Epidermal melanocyte (primary cell): Measurements from ENCODE around the gene PNLIP.

ENCODE experiments used
- DNase-seq: peaks from one replicate; pipeline ENCODE4 v3.0.0; 2011; ENCODE audit warnings: low spot score; ENCODE audit not compliant: insufficient read length

PNLIP gene

GRCh38 chr10:116545756-116546155 lies at the start of gene PNLIP:
TSS of gene PNLIP (plus strand) at chr10:116545931. CDS start at chr10:116546093, 162 bp downstream.
- no peak for DNase-seq

DNA sequence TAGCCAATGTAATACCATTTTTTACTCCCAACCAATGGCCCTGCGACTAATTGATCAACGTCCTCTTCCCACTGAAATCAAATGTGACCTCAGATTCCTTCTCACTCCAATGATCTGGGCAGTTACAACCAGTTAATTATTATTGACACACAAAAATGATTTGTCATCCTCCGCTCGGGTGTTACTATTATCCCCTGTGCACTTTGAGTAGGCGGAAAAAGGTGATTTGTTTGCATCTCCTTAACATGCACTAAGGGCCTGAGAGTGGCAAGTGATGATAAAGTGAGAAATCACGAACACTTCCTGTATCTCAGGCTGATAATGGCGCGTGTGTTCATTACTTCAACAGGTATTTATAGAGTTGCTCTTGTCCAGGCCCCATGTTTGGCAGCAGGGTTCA lies 40.9 kb upstream of the PNLIP start:
- no peak for DNase-seq

DNA sequence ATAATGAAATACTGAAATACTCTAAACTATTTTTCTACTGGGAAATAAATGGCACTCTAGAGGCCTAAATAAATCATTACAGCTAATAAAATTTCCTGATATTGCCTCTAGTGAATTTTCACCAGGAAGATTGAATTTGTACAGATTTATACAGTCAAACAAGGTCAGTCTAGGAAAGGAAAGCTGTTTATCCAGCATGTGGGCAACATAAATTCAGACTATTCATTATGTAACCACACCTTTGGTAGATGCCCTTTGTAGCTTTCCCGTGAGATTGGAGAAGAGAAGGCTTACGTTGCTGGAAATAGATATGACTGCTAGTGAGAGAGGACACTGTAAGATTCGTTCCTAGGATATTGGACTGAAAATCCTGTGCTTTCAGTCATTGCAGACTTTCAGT lies 35.2 kb upstream of the PNLIP start:
- no peak for DNase-seq

GRCh38 chr10:116511365-116511764 lies 34.4 kb upstream of the PNLIP start:
- DNase-seq = no peak

DNA sequence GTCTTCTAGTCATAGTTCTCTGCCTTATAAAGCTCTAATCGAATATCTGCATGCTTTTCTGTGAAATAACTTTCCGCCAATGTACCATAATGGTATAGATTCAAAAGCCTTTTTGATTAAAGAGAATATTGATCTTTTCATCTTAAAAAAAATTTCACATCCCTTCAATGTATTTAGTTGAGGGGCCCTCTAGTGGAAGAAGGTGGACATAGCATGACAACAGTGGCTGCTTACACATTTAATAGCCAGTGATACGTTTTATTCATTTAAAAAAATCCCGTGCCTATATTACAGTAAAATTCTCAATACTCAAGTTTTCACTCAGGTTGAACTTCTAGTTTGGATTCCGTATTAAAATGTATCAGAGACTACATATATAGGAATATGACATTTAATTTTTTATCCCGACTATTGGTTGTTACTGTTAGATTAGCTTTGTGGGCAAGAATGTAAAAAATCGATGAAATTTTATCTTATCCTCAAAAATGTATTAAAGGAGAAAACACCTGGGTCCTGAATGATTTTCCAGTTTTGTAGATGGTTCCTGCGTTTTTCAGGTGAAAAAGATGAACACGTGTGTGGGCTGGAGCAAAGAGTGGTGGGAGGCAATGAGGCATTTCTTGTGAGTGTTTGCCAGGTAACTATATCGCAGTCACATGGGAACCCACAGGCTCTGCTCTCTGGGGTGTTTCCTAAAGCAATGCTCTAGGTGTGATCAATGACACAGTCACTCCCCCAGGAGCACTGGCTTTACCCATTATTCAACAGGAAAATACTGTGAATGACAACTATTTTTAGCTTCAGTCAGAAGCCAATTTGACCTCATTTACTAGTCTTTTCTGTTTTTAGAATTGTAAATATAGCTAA lies 24.1 kb upstream of the PNLIP start:
- DNase-seq = peak; percentile 22

DNA sequence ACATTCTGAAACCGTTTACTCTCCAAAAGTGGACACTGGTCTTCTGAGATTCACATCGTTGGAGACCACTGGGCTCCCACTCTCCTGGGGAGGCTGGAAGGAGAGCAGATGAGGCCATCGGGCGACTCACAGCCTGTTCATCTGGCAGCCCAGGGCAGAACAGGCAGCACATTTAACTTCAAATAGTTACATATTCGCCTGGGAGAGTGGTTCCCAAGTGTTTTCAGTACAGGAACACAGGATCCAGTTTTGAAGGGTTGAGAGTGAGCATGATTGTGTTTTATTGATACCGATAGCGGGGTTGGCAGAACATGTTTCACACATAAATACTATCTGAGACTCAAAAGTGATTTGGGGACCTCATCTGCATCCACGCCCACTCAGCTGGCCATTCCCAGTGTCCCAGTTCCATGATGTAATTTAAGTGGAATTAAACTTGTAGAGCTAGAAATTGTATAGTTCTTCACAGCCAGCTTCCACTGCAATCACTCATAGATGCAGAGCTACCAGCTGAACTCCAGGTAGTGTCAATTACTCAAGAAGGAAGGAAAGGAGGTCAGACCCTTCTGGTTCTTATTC lies 22.8 kb upstream of the PNLIP start:
- DNase-seq = no peak

DNA sequence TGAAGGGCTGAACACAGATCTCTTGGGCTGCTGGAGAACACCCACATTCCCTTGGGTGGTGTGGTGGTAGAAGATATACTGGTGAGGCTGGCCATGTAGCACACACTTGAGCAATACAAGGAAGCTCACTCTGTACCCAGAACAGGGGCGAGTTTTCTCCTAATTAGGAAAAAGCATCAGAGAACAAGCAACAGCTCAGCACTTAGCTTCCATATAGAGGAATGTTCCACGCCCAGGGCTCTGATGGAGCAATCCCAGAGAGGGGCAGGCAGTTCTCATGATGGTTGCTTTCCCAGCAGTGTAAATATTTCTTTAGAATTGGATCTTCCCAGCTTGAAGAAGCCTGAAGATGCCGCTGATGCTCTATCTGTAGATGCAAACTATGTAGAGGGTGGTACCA lies 21.0 kb upstream of the PNLIP start:
- DNase-seq = no peak

DNA sequence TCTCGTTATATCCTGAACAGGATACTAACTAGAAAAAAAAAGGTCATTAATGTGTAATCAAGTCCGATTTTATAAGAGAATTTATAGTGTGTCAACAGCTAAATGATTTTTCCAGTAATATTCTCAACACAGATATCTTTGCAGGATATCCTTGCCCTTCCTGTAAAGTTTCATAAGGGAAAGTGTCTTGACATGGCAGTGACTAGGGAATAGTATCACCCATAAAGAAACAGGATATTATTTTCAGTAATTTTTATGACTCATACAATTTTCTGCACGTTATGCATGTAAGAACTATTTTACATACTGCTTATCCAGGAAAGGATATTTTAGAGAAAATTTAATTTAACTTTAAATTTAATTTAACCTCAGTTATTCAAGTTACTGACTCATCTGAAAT lies 19.5 kb upstream of the PNLIP start:
- no peak for DNase-seq

- DNase-seq = no peak
These were observed 8.9 kb upstream of the PNLIP start for GRCh38 chr10:116536810-116537209.

DNA sequence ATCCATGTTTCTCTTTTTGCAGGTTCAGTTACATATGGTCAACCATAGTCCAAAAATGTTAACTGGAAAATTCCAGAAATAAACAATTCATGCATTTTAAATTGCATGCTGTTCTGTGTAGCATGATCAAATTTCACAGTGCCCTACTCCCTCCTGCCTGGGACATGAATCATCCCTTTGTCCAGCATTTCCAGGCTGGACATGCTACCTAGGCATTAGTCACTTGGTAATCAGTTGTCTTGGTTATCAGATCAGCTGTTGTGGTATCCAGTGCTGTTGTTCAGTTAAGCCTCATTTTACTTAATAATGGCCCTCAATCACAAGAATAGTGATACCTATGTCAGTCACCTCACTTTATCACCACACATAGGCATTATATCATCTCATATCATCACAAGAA lies 7.3 kb upstream of the PNLIP start:
- DNase-seq = no peak

- no peak for DNase-seq
These were observed 6.7 kb upstream of the PNLIP start for GRCh38 chr10:116538992-116539391.

- no peak for DNase-seq
These were observed 4.9 kb upstream of the PNLIP start for GRCh38 chr10:116540814-116541213.

GRCh38 chr10:116542007-116542677 lies 3.6 kb upstream of the PNLIP start:
- no peak for DNase-seq

- DNase-seq = no peak
These were observed 609 bp upstream of the PNLIP start for GRCh38 chr10:116545122-116545521.

DNA sequence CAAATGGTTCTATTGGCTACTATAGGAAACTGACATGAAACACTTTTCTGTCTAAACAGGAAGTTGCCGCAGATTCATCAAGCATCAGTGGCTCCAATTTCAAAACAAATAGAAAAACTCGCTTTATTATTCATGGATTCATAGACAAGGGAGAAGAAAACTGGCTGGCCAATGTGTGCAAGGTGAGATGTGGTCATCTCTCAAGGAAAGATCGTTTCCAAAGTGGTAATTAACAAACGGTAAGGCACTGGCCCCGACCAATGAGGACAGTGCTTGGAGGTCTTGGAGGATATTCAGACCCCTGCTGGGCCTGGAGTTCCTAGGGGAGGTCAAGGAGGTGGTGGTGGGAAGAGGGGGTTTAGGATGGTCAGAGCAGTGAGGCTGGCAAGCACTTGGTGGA lies 2.6 kb downstream of the PNLIP start:
- no peak for DNase-seq

- DNase-seq = no peak
These were observed 7.7 kb downstream of the PNLIP start for GRCh38 chr10:116553378-116553980.

- no peak for DNase-seq
These were observed 8.9 kb downstream of the PNLIP start for GRCh38 chr10:116554628-116555027.

- DNase-seq = no peak
These were observed 10.1 kb downstream of the PNLIP start for GRCh38 chr10:116555880-116556279.

- DNase-seq = no peak
These were observed 11.7 kb downstream of the PNLIP start for GRCh38 chr10:116557305-116557880.

DNA sequence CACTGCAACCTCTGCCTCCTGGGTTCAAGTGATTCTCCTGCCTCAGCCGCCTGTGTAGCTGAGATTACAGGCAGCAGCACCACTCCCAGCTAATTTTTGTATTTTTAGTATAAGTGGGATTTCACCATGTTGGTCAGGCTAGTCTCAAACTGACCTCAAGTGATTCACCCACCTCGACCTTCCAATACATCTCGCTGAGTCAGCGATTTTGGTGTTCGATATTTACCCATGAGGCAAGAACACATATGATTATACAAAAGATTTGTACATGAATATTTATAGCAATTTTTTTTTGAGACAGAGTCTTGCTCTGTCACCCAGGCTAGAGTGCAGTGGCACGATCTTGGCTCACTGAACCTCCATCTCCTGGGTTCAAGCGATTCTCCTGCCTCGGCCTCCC lies 19.8 kb downstream of the PNLIP start:
- DNase-seq = no peak

GRCh38 chr10:116566932-116567331 lies 21.2 kb downstream of the PNLIP start:
- no peak for DNase-seq

DNA sequence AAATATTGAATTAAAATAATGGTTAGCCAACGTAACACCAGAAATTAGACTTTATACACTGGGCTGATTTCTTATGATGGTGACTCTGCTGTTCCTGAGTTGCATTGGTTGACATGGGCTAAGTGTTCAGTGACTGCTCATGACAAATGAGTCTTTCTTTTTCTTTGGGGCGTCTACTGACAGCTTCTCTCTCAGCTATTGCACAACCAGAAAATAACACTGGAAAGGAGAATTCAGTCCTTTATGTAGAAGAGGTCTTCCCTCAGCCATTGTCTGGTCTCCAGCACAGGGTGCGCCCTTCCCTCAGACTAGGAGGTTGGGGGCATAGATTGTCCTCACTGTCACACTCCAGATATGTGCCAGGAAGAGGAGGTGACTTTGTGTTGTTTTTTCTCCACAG lies 21.6 kb downstream of the PNLIP start:
- DNase-seq = no peak
